HG03103 (cell line): ENCODE measurements around the gene SSTR4.
"Not testable (repeated sequence)": the region's sequence is repeated elsewhere in the genome, so short reads cannot be mapped to it uniquely, and the experiment has no call there.

Experiments
- ATAC-seq: cut with Tn5 transposase; IDR thresholded peaks from one replicate; pipeline ENCODE4 v1.9.1; 2021; ENCODE audit warnings: low read depth; ENCODE audit not compliant: unreplicated experiment

The SSTR4 gene, protein sequence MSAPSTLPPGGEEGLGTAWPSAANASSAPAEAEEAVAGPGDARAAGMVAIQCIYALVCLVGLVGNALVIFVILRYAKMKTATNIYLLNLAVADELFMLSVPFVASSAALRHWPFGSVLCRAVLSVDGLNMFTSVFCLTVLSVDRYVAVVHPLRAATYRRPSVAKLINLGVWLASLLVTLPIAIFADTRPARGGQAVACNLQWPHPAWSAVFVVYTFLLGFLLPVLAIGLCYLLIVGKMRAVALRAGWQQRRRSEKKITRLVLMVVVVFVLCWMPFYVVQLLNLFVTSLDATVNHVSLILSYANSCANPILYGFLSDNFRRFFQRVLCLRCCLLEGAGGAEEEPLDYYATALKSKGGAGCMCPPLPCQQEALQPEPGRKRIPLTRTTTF

GRCh38 chr20:23034721-23035671 is at the start of gene SSTR4:
SSTR4 (plus strand) TSS chr20:23035312; CDS start chr20:23035484, 172 bp downstream.
- no peak for ATAC-seq

DNA sequence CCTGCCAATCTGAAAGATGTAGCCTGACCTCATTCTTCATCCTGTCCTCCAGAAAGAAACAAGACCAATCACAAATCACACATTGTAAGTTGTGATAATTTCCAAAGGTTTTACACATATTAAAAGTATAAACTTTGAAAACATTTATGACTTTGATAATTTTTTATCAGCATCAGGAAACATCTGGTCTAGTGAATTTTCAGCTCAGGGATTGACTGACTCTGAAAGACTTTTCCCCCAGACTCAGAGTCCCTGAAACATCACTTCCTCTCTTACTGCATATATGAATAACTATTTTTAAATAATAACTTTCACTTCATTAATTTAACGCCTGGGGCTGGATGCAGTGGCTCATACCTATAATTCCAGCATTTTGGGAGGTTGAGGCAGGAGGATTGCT is 48.5 kb upstream of the SSTR4 start:
- no peak for ATAC-seq

DNA sequence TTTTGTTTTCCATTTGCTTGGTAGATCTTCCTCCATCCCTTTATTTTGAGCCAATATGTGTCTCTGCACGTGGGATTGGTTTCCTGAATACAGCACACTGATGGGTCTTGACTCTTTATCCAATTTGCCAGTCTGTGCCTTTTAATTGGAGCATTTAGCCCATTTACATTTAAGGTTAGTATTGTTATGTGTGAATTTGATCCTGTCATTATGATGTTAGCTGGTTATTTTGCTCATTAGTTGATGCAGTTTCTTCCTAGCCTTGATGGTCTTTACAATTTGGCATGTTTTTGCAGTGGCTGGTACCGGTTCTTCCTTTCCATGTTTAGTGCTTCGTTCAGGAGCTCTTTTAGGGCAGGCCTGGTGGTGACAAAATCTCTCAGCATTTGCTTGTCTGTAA is 43.7 kb upstream of the SSTR4 start:
- ATAC-seq, result not testable (repeated sequence)

DNA sequence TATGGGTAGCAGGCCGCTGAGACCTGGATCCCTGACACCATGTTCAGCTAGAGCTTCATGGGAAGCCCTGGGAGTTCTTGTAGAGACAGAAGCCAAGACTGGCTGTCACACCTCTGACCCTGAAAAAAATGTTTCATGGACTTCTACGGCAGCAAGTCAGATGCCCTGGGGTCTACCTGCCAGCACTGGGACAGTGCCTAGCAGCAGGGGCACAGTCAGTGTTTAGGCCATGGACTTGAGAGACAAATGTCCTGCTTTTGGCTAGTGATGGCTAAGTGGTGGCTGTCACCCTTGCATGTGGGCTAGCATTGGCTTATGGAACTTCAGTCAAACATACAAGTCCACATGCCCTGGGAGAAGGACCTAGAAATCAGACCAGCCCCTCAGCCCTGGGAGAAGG is 41.3 kb upstream of the SSTR4 start:
- ATAC-seq, result no peak

DNA sequence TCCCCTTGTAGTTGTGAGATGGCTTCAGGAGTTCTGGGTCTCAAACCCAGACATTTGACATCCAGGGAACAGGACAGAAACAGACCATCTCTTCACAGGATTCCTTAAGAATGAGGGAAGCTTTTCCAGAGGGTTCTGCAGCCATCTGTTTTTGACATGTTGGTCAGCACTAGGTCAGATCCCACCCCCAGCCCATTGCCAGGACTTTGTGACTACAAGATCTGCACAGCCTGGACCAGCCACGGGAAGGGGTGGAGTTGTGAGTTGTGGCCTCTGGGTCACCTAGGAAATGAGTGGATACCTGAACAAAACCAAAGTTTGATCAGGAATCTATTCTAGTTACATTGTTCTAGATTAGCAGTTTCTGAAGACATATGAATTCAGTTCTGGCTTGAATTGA is 39.2 kb upstream of the SSTR4 start:
- ATAC-seq, result no peak

- ATAC-seq, result no peak
These were observed 36.6 kb upstream of the SSTR4 start for GRCh38 chr20:22998476-22998875.

- no peak for ATAC-seq
These were observed 35.4 kb upstream of the SSTR4 start for GRCh38 chr20:22999756-23000155.

DNA sequence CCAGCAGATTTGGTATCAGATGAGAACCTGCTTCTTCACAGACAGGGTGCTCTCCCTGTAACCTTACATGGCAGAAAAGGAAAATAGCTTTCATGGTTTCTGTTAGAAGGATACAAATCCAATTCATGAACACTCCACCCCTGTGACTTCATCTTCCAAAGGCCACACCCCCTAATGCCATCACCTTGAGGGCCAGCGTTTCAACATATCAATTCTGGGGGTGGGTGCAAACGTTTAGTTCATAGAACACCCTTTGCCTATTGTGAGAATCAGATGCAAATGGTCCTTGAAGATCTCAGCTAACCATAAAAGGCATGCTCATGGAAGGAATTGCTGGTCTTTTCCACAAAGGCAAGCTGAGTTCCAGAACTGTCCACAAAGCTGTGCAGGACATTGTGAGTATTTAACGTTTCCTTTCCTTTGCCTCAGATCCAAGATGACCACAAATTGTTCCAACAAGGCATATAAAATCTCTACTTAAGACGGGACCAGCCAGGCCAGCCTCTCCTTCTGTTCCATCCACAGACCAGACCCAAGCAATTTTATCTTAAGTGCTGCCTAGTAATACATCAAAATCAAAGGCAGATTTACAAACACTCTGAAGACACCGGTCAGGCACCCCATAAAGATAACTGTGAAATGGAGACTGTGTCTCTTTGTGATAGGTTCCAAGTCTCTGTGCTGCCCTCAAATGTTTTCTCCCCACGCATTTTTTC is 34.7 kb upstream of the SSTR4 start:
- ATAC-seq, result no peak

DNA sequence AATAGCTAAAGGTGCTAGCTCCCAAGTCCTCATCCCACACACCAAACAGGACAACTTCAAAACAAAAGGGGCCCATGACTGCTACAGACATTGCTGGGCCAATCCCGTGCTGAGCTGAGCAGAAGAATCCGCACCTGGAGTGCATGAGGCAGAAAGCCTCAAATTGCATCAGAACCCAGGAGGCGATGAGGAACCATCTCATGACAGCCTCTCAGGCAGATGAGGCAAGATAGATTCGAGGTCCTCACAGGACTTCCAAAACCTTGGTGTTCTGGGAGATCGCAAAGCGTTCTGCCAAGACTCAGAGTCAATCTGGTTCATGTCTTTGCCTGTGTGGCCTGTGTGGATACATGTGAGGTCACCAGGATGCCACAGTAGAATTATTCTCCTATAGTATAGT is 32.8 kb upstream of the SSTR4 start:
- no peak for ATAC-seq

GRCh38 chr20:23003077-23003635 is 32.0 kb upstream of the SSTR4 start:
- no peak for ATAC-seq

DNA sequence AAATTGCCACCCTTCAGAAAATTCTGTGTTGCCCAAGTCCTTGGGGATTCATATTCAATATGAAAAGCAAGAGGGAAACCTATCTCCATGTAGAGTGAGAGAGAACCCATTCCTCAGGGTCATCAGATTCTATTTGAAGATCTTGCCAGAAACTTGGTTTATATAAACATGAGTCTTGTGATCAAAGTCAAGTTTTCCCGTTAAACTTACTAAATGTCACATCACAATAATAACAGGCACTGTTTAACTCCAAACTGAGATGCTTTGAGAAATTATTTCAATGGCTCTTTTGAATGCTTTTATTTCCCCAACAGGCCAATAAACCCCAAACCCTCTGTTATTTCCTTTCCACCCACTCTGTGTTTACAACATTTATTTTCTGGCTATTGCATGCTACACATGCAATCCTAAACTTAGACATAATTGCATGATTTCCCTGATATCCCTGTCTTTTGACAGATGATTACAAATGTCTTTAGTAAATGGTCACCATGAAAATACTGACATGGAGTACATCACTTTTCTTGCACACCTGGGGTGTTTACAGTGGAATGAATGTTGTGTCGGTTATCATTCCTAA is 31.1 kb upstream of the SSTR4 start:
- ATAC-seq, result no peak

GRCh38 chr20:23005776-23006175 is 29.3 kb upstream of the SSTR4 start:
- no peak for ATAC-seq

- no peak for ATAC-seq
These were observed 27.6 kb upstream of the SSTR4 start for GRCh38 chr20:23007462-23007861.

DNA sequence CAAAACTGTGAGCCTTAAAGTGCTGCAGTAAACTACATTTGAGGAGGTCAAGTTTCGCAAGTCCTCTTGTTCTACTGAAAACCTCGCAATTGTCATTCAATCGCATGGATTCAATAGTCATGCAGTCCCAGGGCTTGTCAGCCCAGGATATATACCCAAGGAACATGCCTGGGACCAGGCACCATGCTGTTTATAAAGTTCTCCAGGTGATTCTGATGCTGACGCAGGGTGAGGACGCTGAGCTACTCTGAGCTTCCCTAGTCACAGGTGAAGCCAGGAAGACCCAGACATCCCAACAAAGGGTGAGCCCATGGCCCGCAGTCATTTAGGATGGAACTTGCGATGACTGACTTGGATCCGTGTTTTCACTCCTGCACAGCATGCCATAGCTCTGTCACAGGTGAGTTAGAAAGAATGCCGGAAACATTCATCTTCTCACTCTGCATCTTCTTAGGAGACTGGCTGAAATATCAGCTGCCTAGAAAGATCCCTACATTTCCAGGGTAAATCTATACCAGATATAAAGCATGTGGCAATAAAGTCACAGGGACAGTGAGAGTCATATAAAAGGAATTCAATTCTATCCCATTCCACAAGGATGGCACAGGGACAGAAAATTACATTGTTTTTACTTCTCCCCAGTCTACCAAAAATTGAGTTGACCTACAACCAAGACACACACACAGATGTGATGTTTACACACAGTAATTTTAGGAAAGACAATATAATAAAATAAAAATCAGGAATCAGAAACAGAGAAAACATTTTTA is 27.0 kb upstream of the SSTR4 start:
- no peak for ATAC-seq

DNA sequence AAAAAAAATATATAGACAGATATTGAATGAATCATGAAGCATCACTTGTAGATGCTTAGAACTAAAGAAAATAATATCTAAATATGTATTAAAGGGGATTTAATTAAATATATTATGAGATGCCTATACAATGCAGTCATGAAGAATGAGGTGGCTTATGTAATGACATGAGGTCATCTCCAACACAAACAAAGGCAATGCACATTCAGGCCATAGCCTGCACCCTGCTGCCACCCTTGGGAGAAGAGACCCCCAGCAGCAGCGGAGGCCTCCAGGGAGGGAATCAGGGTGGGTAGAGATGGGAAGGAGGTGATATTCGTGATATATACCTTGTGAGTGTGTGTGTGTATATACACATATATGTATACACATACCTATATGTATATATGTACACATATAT is 26.4 kb upstream of the SSTR4 start:
- no peak for ATAC-seq

GRCh38 chr20:23009636-23010035 is 25.5 kb upstream of the SSTR4 start:
- ATAC-seq, result no peak

DNA sequence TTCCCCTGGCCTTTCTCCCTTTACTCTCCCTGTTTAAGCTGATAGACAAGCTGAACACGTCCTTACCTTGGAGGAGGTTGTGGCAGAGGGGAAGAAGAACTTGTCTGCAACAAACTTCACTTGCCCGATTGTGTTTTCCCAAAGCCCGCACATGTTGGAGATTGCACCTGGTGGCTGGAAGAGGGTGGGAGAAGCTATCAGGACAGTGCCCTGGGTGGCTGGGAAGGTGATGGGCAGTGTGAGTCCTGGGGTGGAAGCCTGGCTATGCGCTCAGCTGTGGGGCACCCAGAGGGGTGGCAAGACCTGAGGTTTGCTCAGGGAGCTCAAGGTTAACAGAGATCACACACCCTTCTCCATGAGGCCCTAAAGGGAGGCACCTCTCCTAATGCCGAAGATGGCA is 25.0 kb upstream of the SSTR4 start:
- ATAC-seq, result no peak

DNA sequence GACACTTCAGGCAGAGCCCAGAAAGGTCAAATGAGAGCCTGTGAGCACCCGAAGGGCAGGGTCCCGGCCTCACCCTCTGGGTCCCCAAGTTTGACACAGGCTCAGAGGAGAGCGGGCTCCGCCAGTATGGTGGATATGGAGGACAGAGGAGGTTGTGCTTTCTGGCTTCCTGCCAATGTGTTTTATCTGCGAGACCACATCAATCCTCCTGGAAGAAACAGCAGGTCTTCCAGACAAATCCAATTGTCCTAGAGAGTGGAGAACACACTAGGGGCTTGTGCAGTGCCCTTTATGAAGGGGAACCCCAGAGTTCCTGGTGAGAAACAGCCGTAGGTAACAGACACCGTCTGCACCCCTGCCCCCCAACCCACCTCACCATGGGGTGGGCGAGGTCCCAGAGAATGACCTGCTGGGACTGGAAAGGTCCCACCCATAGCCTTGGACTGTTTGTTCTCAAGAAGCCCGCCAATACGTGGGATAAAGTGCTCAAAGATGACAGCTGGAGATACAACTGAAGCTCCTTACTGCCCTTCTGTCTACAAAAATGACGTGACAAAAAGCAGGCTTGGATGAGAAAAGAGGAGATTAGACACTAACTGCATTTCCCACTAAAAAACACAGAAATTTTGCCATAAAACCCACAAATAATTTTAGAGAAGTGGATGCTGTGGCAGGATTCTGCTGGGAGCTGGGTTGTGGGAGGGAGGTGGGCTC is 23.9 kb upstream of the SSTR4 start:
- no peak for ATAC-seq

GRCh38 chr20:23013429-23013828 is 21.7 kb upstream of the SSTR4 start:
- ATAC-seq, result no peak
